ENCODE measurements around the gene RAD18.

RAD18 gene

DNA sequence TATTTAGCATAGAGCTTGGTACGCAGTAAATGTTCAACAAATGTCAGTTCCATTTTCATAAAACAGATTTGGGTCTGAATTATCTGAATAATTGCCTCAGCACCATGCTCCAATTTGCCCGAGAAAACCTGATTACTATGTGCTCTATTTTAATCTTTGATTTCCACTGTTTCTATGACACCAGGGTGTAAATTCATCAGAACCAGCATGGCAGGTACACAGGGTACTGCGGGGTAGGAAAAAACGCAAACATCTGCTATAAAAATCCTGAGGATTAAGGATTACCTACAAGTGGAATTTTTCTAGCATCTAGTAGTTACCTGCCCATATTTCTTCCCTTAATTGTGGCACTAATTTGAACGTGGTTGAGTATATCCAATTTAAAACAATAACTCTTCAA is 70.3 kb downstream of the RAD18 start:
- TF ChIP-seq, protein P1, sequence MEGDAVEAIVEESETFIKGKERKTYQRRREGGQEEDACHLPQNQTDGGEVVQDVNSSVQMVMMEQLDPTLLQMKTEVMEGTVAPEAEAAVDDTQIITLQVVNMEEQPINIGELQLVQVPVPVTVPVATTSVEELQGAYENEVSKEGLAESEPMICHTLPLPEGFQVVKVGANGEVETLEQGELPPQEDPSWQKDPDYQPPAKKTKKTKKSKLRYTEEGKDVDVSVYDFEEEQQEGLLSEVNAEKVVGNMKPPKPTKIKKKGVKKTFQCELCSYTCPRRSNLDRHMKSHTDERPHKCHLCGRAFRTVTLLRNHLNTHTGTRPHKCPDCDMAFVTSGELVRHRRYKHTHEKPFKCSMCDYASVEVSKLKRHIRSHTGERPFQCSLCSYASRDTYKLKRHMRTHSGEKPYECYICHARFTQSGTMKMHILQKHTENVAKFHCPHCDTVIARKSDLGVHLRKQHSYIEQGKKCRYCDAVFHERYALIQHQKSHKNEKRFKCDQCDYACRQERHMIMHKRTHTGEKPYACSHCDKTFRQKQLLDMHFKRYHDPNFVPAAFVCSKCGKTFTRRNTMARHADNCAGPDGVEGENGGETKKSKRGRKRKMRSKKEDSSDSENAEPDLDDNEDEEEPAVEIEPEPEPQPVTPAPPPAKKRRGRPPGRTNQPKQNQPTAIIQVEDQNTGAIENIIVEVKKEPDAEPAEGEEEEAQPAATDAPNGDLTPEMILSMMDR (conservative IDR thresholded peaks at IDR 0.05; ENCODE audit: control insufficient read depth, insufficient read depth, low read depth, low read length) = no peak
- H3K4me3 ChIP-seq (ENCODE audit: control insufficient read depth, low read depth, low read length) = no peak overlapping the region
- no peak for DNase-seq (ENCODE audit: low read depth)

DNA sequence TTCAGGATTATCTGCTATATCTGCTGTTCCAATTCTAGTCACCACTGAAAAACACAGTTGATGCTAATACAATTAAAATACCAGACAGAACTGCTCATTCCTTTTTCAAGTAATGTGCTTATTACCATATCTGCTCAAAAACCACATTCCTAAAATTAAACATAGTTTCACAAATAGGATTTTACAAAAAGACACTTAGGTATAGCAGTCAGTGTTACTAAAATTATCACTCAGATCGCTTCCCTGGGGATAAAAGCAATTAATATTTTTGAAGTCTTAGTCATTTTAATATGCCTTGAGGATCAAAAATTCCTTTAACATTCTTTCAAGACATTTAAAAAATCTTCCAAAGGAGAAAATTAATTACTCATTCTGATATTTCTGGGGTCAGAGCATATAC is 71.5 kb downstream of the RAD18 start:
- DNase-seq (ENCODE audit: low read depth) = no peak

DNA sequence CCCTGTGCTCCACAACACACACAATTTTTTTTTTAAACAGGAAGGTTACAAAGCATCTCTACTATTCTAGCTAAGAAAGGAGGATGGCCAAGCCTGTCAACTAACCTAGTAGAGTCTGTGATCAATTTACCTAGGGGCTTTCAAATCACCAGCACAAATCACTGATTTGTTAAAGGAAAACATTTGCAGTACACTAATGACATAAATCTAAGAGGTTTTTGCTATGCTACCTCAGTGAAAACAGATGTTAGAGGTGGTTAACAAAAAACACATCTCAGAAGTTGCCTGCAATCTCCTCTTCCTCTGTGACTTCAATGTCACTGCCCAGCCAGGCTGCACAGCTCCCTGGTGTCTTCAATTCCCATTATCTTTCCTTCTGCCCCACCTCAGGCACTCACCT is 72.0 kb downstream of the RAD18 start:
- TF ChIP-seq, protein P1 (conservative IDR thresholded peaks at IDR 0.05; ENCODE audit: control insufficient read depth, insufficient read depth, low read depth, low read length) = no peak
- no peak overlapping the region for H3K4me3 ChIP-seq (ENCODE audit: control insufficient read depth, low read depth, low read length)
- no peak for DNase-seq (ENCODE audit: low read depth)

More for the DNA sequence above, 71.5 kb downstream of the RAD18 start:
- TF ChIP-seq, protein P1 (conservative IDR thresholded peaks at IDR 0.05; ENCODE audit: control insufficient read depth, insufficient read depth, low read depth, low read length) = no peak
- H3K4me3 ChIP-seq (ENCODE audit: control insufficient read depth, low read depth, low read length) = no peak overlapping the region

DNA sequence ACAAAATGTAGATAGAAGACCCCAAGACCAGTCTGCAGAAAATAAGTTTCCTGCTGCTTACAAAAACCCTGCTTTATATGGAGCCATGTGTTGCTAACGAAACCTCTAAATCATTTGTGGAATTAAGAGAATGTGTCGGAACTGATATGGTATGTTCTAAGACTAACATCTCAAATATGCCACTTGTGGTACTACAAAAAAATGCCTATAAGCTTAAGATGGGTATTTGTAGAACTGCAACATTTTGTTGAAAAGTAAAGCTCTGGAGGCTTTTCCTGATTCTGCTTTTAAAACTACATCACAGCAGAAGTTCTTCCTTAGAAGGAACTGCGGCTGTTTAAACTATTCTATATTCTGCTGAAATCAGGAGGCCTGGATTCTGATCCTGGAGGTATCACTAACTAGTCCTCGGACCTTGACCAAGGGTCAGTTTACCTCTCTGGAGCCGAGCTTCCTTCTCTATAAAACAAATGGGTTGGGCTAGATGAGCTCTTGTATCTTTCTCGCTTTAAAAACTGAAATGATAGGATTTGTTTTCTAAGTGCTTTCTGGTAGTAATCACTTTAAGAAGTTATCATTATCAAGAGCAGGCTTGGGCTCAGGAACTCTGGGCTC is 74.9 kb downstream of the RAD18 start:
- TF ChIP-seq, protein P1 (conservative IDR thresholded peaks at IDR 0.05; ENCODE audit: control insufficient read depth, insufficient read depth, low read depth, low read length) = no peak
- no peak overlapping the region for H3K4me3 ChIP-seq (ENCODE audit: control insufficient read depth, low read depth, low read length)
- DNase-seq (ENCODE audit: low read depth) = no peak

DNA sequence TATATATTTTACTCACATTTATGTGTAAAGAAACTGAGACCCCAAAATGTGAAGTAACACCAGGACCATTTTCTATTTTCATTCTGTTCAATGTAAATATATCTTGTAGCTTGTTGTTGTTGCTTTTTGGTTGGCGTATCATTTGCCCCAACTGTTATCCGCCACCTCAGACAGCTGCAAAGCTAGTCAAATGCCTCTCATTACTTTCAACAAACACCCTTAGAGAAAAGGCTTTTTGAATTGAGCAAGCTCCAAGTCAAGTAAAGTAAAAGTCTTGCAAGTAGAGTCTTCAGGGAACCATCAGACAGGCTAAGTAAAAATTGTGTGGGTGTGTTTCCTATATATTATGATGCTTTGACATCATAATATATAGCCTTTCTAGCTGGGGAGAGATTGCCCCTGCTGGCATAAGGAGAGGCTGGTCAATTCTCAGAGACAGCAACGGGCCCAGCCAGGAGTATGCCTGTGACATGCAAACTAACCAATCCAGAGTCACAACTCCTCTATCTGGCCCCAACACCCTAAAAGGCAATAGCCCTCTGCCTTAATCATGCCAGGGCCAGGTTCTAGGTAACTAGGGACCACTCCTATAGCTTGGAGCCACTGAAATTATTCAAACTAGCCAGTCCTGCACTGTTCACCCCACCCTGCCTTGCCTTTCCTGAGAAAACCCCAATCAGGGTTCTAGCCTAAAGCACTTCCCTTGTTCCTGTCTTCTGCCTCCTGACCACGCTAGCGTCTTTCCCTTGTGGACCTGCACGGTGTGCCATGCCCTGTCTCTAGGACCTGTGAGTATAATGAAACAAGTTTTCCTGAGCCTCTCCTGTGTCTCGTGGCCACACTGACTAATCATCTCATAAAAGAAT is 75.6 kb downstream of the RAD18 start:
- TF ChIP-seq, protein P1 (conservative IDR thresholded peaks at IDR 0.05; ENCODE audit: control insufficient read depth, insufficient read depth, low read depth, low read length) = no peak
- DNase-seq (ENCODE audit: low read depth) = no peak
- no peak overlapping the region for H3K4me3 ChIP-seq (ENCODE audit: control insufficient read depth, low read depth, low read length)

DNA sequence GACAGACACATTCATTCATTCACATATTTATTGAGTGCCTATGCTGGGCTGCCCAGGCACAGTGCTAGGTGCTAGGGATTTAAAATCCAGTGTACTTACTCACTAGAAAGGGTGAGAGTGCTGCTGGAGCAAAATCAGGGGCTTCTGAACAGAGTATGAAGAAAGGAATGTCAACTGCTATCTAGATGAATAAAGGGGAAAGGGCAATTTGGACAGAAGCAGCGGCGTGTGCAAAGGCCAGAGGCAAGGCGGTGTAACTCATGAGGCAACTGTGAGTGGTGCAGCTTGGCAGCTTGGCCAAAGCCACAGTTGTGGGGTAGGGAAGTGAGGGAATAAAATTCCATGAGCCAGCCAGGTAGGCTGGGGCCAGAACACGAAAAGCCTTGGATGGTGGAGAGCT is 76.7 kb downstream of the RAD18 start:
- TF ChIP-seq, protein P1 (conservative IDR thresholded peaks at IDR 0.05; ENCODE audit: control insufficient read depth, insufficient read depth, low read depth, low read length) = no peak
- no peak for DNase-seq (ENCODE audit: low read depth)
- H3K4me3 ChIP-seq (ENCODE audit: control insufficient read depth, low read depth, low read length) = no peak overlapping the region
